Measurements from ENCODE around the gene SCAMP3. TPM values are rescaled to one million over a fixed set of nuclear protein-coding genes. Genes with fewer than 3 reads are reported as not detected.

SCAMP3 gene
- total and polyA plus RNA-seq, 2 donors (not counting 3 experiments of a cell fraction or from before 2014, with no cell fraction given), result 80.1 to 306 TPM

GRCh38 chr1:155285063-155285462 is 22.9 kb upstream of the SCAMP3 start:
- FAIRE-seq (no peak), DNase-seq (ENCODE audit: low read depth, low spot score) (no peak)
- BruUV-seq (replicated peaks), result no TSS peak
- Histone ChIP-seq H3K27ac (ENCODE audit: insufficient read depth, low read depth, low read length) (no peak overlapping the region), H3K4me3 (replicated peaks in 1 of 3; ENCODE audit: insufficient read depth in 1 of 3, low read depth in 1 of 3, low read length in 3 of 3) (no peak overlapping the region), H3K79me2 (ENCODE audit: control insufficient read depth, insufficient read depth, low read length) (no peaks in the 10 kb centered on the region), H4K20me1 (replicated peaks; ENCODE audit: control insufficient read depth, extremely low read depth, insufficient read depth, low read length) (no peaks in the 10 kb centered on the region), H3K36me3 (ENCODE audit: control insufficient read depth in 2 of 2, extremely low read depth in 1 of 2, insufficient read depth in 2 of 2, low read length in 2 of 2) (no peaks in the 10 kb centered on the region), H2AFZ (ENCODE audit: low read depth, low read length) (no peak overlapping the region), H3K4me2 (ENCODE audit: insufficient read depth, low read length) (no peak overlapping the region), H3K9me1 (replicated peaks; ENCODE audit: control insufficient read depth, extremely low read depth, insufficient read depth, low read length) (no peaks in the 10 kb centered on the region), H3K4me1 (ENCODE audit: control insufficient read depth, extremely low read depth, insufficient read depth, low read length) (no peaks in the 10 kb centered on the region), H3K27me3 (ENCODE audit: control insufficient read depth in 2 of 2, insufficient read depth in 2 of 2, low read length in 2 of 2) (no peaks in the 10 kb centered on the region), H3K9ac (replicated peaks; ENCODE audit: extremely low read depth, insufficient read depth, low read length) (no peak overlapping the region), H3K9me3 (replicated peaks; ENCODE audit: control insufficient read depth, insufficient read depth, low read length) (no peaks in the 10 kb centered on the region)
- CTCF ChIA-PET, result no interaction called here
- dilution Hi-C loops (cut with MboI; ENCODE audit: extremely low pct_ligation_motif_present, low sequenced_read_pairs) (no loop called here), intact Hi-C loops (cut with micrococcal nuclease) (no loop called here)
- TF ChIP-seq EZH2 (IDR thresholded peaks at IDR 0.05; ENCODE audit: borderline replicate concordance, low read depth, low read length, severe bottlenecking) (no peak), POLR2A (IDR thresholded peaks at IDR 0.05; ENCODE audit: low read depth, low read length) (no peak), JUN (IDR thresholded peaks at IDR 0.05; ENCODE audit: borderline replicate concordance, insufficient read depth, insufficient read length, low read depth) (no peak), FOS (IDR thresholded peaks at IDR 0.05; ENCODE audit: borderline replicate concordance, insufficient read depth, low read length) (no peak), MYC (IDR thresholded peaks at IDR 0.05; ENCODE audit: low read depth, low read length) (no peak), GATA2 (IDR thresholded peaks at IDR 0.05; ENCODE audit: insufficient read depth, insufficient read length, low read depth, low read length) (no peak), POLR2AphosphoS5 (IDR thresholded peaks at IDR 0.05; ENCODE audit: insufficient read depth, low read depth, low read length) (no peak)
- TF ChIP-seq, protein P1, sequence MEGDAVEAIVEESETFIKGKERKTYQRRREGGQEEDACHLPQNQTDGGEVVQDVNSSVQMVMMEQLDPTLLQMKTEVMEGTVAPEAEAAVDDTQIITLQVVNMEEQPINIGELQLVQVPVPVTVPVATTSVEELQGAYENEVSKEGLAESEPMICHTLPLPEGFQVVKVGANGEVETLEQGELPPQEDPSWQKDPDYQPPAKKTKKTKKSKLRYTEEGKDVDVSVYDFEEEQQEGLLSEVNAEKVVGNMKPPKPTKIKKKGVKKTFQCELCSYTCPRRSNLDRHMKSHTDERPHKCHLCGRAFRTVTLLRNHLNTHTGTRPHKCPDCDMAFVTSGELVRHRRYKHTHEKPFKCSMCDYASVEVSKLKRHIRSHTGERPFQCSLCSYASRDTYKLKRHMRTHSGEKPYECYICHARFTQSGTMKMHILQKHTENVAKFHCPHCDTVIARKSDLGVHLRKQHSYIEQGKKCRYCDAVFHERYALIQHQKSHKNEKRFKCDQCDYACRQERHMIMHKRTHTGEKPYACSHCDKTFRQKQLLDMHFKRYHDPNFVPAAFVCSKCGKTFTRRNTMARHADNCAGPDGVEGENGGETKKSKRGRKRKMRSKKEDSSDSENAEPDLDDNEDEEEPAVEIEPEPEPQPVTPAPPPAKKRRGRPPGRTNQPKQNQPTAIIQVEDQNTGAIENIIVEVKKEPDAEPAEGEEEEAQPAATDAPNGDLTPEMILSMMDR (IDR thresholded peaks at IDR 0.05; ENCODE audit: extremely low read depth in 1 of 2, insufficient read depth in 1 of 2, low read depth in 1 of 2, low read length in 2 of 2), result no peak
- TF ChIP-seq, protein P2, sequence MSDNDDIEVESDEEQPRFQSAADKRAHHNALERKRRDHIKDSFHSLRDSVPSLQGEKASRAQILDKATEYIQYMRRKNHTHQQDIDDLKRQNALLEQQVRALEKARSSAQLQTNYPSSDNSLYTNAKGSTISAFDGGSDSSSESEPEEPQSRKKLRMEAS (IDR thresholded peaks at IDR 0.05; ENCODE audit: insufficient read depth, insufficient read length), result no peak
- POLR2A ChIA-PET, result no interaction called here

Data from endothelial cell of umbilical vein (primary cell).